ENCODE data around the gene MMP17. TPM values are rescaled to one million over a fixed set of nuclear protein-coding genes. Genes with fewer than 3 reads are reported as not detected.
A peak's percentile ranks its signal among the peaks of the same experiment; 100 is the strongest.

The MMP17 gene
- total and polyA plus RNA-seq, 2 donors (not counting 1 experiment from before 2014, with no cell fraction given) = 3.2 to 13.5 TPM

GRCh38 chr12:131867891-131868675, 39.9 kb downstream of the MMP17 start:
- DNase-seq (ENCODE audit: low read depth in 2 of 2) = peak in 1 of 2 donors; percentile 30
- Histone ChIP-seq H3K79me2 (ENCODE audit: control insufficient read depth, insufficient read depth, low read length) (no peaks in the 10 kb centered on the region), H3K4me1 (ENCODE audit: control insufficient read depth, extremely low read depth, insufficient read depth, low read length) (peaks cover 5% of the 10 kb centered on the region), H3K27me3 (ENCODE audit: control insufficient read depth, insufficient read depth, low read length) (no peaks in the 10 kb centered on the region), H3K27ac (ENCODE audit: insufficient read depth, low read length) (no peak overlapping the region), H3K4me3 (replicated peaks in 1 of 4; ENCODE audit: control extremely low read depth in 1 of 4, insufficient read depth in 1 of 4, low read depth in 3 of 4, low read length in 4 of 4) (no peak overlapping the region), H4K20me1 (ENCODE audit: control insufficient read depth, extremely low read depth, insufficient read depth, low read length) (no peaks in the 10 kb centered on the region), H2AFZ (ENCODE audit: low read length) (no peak overlapping the region), H3K9me3 (ENCODE audit: control insufficient read depth, insufficient read depth, low read depth, low read length) (no peaks in the 10 kb centered on the region), H3K9ac (ENCODE audit: insufficient read depth, low read length) (no peak overlapping the region), H3K36me3 (ENCODE audit: control insufficient read depth, insufficient read depth, low read length) (no peaks in the 10 kb centered on the region), H3K4me2 (ENCODE audit: extremely low read depth, insufficient read depth, low read length) (no peak overlapping the region)
- no peak for TF ChIP-seq EZH2 (IDR thresholded peaks at IDR 0.05; ENCODE audit: low read length, missing control alignments)
- TF ChIP-seq CTCF (conservative IDR thresholded peaks at IDR 0.05 in 1 of 2, IDR thresholded peaks at IDR 0.05 in 1 of 2; ENCODE audit: low read depth in 1 of 2, low read length in 2 of 2) = no peak

GRCh38 chr12:131869871-131870418, 41.8 kb downstream of the MMP17 start:
- no peak overlapping the region for H3K9ac ChIP-seq (ENCODE audit: insufficient read depth, low read length)
- H3K27ac ChIP-seq (ENCODE audit: insufficient read depth, low read length) = no peak overlapping the region
- no peaks in the 10 kb centered on the region for H3K79me2 ChIP-seq (ENCODE audit: control insufficient read depth, insufficient read depth, low read length)
- H3K27me3 ChIP-seq (ENCODE audit: control insufficient read depth, insufficient read depth, low read length) = no peaks in the 10 kb centered on the region
- H3K36me3 ChIP-seq (ENCODE audit: control insufficient read depth, insufficient read depth, low read length) = no peaks in the 10 kb centered on the region
- H3K9me3 ChIP-seq (ENCODE audit: control insufficient read depth, insufficient read depth, low read depth, low read length) = no peaks in the 10 kb centered on the region
- TF ChIP-seq EZH2 (IDR thresholded peaks at IDR 0.05; ENCODE audit: low read length, missing control alignments) (no peak), CTCF (conservative IDR thresholded peaks at IDR 0.05 in 1 of 2, IDR thresholded peaks at IDR 0.05 in 1 of 2; ENCODE audit: low read depth in 1 of 2, low read length in 2 of 2) (no peak)
- H2AFZ ChIP-seq (ENCODE audit: low read length) = no peak overlapping the region
- H3K4me3 ChIP-seq (replicated peaks in 1 of 4; ENCODE audit: control extremely low read depth in 1 of 4, insufficient read depth in 1 of 4, low read depth in 3 of 4, low read length in 4 of 4) = no peak overlapping the region
- no peaks in the 10 kb centered on the region for H4K20me1 ChIP-seq (ENCODE audit: control insufficient read depth, extremely low read depth, insufficient read depth, low read length)
- H3K4me1 ChIP-seq (ENCODE audit: control insufficient read depth, extremely low read depth, insufficient read depth, low read length) = peaks cover 5% of the 10 kb centered on the region
- DNase-seq (ENCODE audit: low read depth in 2 of 2) = peak; percentile 27 to 76
- no peak overlapping the region for H3K4me2 ChIP-seq (ENCODE audit: extremely low read depth, insufficient read depth, low read length)

- Histone ChIP-seq H3K4me3 (replicated peaks in 1 of 4; ENCODE audit: control extremely low read depth in 1 of 4, insufficient read depth in 1 of 4, low read depth in 3 of 4, low read length in 4 of 4) (no peak overlapping the region), H3K4me1 (ENCODE audit: control insufficient read depth, extremely low read depth, insufficient read depth, low read length) (peaks cover 5% of the 10 kb centered on the region), H4K20me1 (ENCODE audit: control insufficient read depth, extremely low read depth, insufficient read depth, low read length) (no peaks in the 10 kb centered on the region), H3K79me2 (ENCODE audit: control insufficient read depth, insufficient read depth, low read length) (no peaks in the 10 kb centered on the region), H3K9ac (ENCODE audit: insufficient read depth, low read length) (no peak overlapping the region), H2AFZ (ENCODE audit: low read length) (no peak overlapping the region), H3K9me3 (ENCODE audit: control insufficient read depth, insufficient read depth, low read depth, low read length) (no peaks in the 10 kb centered on the region), H3K4me2 (ENCODE audit: extremely low read depth, insufficient read depth, low read length) (no peak overlapping the region), H3K36me3 (ENCODE audit: control insufficient read depth, insufficient read depth, low read length) (no peaks in the 10 kb centered on the region), H3K27me3 (ENCODE audit: control insufficient read depth, insufficient read depth, low read length) (no peaks in the 10 kb centered on the region), H3K27ac (ENCODE audit: insufficient read depth, low read length) (no peak overlapping the region)
- TF ChIP-seq CTCF (conservative IDR thresholded peaks at IDR 0.05 in 1 of 2, IDR thresholded peaks at IDR 0.05 in 1 of 2; ENCODE audit: low read depth in 1 of 2, low read length in 2 of 2) (no peak), EZH2 (IDR thresholded peaks at IDR 0.05; ENCODE audit: low read length, missing control alignments) (no peak)
- DNase-seq (ENCODE audit: low read depth in 2 of 2) = no peak
Measured at GRCh38 chr12:131871677-131872076, 43.5 kb downstream of the MMP17 start.

All from fibroblast of lung (primary cell).